Hepatocyte (in vitro differentiated cells): ENCODE measurements around the gene AKR7A2. TPM values are rescaled to one million over a fixed set of nuclear protein-coding genes. Genes with fewer than 3 reads are reported as not detected.

Source experiments
- DNase-seq: peaks from one replicate; pipeline ENCODE4 v3.0.0-alpha.2; 2016; ENCODE audit warnings: low spot score
- H2AFZ ChIP-seq: fragments of 200-600 bp; sonication (generic); 2 replicates; pipeline ENCODE4 v1.6.0; 2016; ENCODE audit warnings: antibody characterized with exemption, mild to moderate bottlenecking
- H3K27ac ChIP-seq: fragments of 200-600 bp; sonication (generic); 2 replicates; pipeline ENCODE4 v1.5.1; 2016; ENCODE audit warnings: mild to moderate bottlenecking
- H3K27me3 ChIP-seq: fragments of 200-600 bp; sonication (generic); 2 replicates; pipeline ENCODE4 v1.6.1; 2016
- H3K36me3 ChIP-seq: fragments of 200-600 bp; sonication (generic); replicated peaks from 2 replicates; pipeline ENCODE4 v1.5.1; 2016; ENCODE audit warnings: low read depth; ENCODE audit not compliant: insufficient read depth
- H3K4me1 ChIP-seq: fragments of 200-600 bp; sonication (generic); 2 replicates; pipeline ENCODE4 v1.5.1; 2016; ENCODE audit warnings: mild to moderate bottlenecking, moderate library complexity; ENCODE audit not compliant: insufficient read depth
- H3K4me2 ChIP-seq: fragments of 200-600 bp; sonication (generic); 2 replicates; pipeline ENCODE4 v1.6.0; 2016
- H3K4me3 ChIP-seq: fragments of 200-600 bp; sonication (generic); 2 replicates; pipeline ENCODE4 v1.5.1; 2016; ENCODE audit warnings: mild to moderate bottlenecking
- H3K79me2 ChIP-seq: fragments of 200-600 bp; sonication (generic); 2 replicates; pipeline ENCODE4 v1.6.0; 2017; ENCODE audit warnings: mild to moderate bottlenecking
- H3K9me2 ChIP-seq: fragments of 200-600 bp; sonication (generic); replicated peaks from 2 replicates; pipeline ENCODE4 v1.6.0; 2017; ENCODE audit warnings: mild to moderate bottlenecking; ENCODE audit not compliant: insufficient read depth
- H3K9me3 ChIP-seq: fragments of 200-600 bp; sonication (generic); 2 replicates; pipeline ENCODE4 v1.5.1; 2016; ENCODE audit warnings: low read depth, mild to moderate bottlenecking
- H4K20me1 ChIP-seq: fragments of 200-600 bp; sonication (generic); 2 replicates; pipeline ENCODE4 v1.6.0; 2016; ENCODE audit warnings: mild to moderate bottlenecking; ENCODE audit not compliant: insufficient read depth, poor library complexity, severe bottlenecking
- EZH2 ChIP-seq: fragments of 200-600 bp; sonication (generic); IDR thresholded peaks from 2 replicates; pipeline ENCODE4 v1.6.1; 2016; ENCODE audit warnings: antibody characterized with exemption, mild to moderate bottlenecking, borderline replicate concordance
- EZH2phosphoT487 ChIP-seq: fragments of 200-600 bp; sonication (generic); IDR thresholded peaks from one replicate; pipeline ENCODE4 v1.6.1; 2018; ENCODE audit warnings: antibody characterized with exemption, mild to moderate bottlenecking, low read depth, moderate library complexity; ENCODE audit not compliant: unreplicated experiment, severe bottlenecking
- WGBS: methylation state at CpG from one replicate; pipeline ENCODE4 v1.1.6; 2016; ENCODE audit warnings: low lambda C conversion rate; ENCODE audit errors: missing lambda C conversion rate; 5-methylcytosine and 5-hydroxymethylcytosine counted together
- polyA plus RNA-seq: library from polyadenylated mRNA; unstranded; fragments of >200 nt; fragmentation: Nextera tagmentation; extraction: Ambion mirVana; gene quantifications from 2 replicates; pipeline ENCODE4 v1.2.1, GENCODE V29; 2016
- total RNA-seq: library from RNA; depleted of rRNA; stranded (reverse); fragments of >200 nt; gene quantifications from 2 replicates; pipeline ENCODE4 v1.2.3, GENCODE V29; 2014
- TF ChIP-seq, protein P1 (sequence below): fragments of 200-600 bp; sonication (generic); IDR thresholded peaks from 2 replicates; pipeline ENCODE4 v1.5.1; 2016; ENCODE audit warnings: antibody characterized with exemption, mild to moderate bottlenecking; ENCODE audit not compliant: poor library complexity

AKR7A2 gene
- total and polyA plus RNA-seq, 2 experiments from 2014 or later, result 81.5 to 109 TPM

DNA sequence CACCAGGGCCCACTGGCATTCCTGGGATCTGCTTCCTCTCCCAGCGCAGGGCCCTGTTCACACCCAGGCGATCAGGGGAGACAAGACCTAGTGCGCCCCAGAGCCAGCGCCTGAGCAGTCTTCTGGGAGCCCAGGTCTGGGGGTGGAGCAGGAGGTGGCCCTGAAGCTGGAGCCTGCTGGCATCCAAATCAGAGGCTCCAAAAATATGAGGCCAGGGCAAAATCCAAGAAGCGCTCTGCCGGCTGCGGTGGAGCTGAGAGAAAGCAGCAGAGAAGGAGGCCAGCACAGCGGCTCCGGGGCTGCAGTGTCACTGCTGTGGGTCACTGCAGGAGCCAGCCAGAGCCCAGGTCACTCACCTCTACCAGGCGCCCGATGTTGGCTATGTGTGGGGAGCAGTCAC lies 32.9 kb upstream of the AKR7A2 start:
- whole genome bisulfite sequencing, result 91% methylated on average over 11 of the region's 11 CpGs
- Histone ChIP-seq H3K36me3 (no peaks in the 10 kb centered on the region), H3K27ac (no peak overlapping the region)

GRCh38 chr1:19344372-19344810 lies 32.4 kb upstream of the AKR7A2 start:
- no peaks in the 10 kb centered on the region for H3K9me3 ChIP-seq
- no peaks in the 10 kb centered on the region for H3K36me3 ChIP-seq
- no peaks in the 10 kb centered on the region for H3K79me2 ChIP-seq
- DNase-seq, result peak; percentile 66
- H3K27me3 ChIP-seq, result no peaks in the 10 kb centered on the region
- H2AFZ ChIP-seq, result no peak overlapping the region
- H3K4me1 ChIP-seq, result no peaks in the 10 kb centered on the region
- H3K4me2 ChIP-seq, result no peak overlapping the region
- no peaks in the 10 kb centered on the region for H3K9me2 ChIP-seq
- TF ChIP-seq, protein P1, sequence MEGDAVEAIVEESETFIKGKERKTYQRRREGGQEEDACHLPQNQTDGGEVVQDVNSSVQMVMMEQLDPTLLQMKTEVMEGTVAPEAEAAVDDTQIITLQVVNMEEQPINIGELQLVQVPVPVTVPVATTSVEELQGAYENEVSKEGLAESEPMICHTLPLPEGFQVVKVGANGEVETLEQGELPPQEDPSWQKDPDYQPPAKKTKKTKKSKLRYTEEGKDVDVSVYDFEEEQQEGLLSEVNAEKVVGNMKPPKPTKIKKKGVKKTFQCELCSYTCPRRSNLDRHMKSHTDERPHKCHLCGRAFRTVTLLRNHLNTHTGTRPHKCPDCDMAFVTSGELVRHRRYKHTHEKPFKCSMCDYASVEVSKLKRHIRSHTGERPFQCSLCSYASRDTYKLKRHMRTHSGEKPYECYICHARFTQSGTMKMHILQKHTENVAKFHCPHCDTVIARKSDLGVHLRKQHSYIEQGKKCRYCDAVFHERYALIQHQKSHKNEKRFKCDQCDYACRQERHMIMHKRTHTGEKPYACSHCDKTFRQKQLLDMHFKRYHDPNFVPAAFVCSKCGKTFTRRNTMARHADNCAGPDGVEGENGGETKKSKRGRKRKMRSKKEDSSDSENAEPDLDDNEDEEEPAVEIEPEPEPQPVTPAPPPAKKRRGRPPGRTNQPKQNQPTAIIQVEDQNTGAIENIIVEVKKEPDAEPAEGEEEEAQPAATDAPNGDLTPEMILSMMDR, result peak; percentile 72
- TF ChIP-seq EZH2 (no peak), EZH2phosphoT487 (no peak)
- H4K20me1 ChIP-seq, result no peaks in the 10 kb centered on the region
- H3K4me3 ChIP-seq, result no peak overlapping the region
- WGBS, result 74% methylated on average over 12 of the region's 12 CpGs
- H3K27ac ChIP-seq, result no peak overlapping the region

More for the DNA sequence above, 32.9 kb upstream of the AKR7A2 start:
- H3K9me3 ChIP-seq, result no peaks in the 10 kb centered on the region
- DNase-seq, result no peak
- H3K79me2 ChIP-seq, result no peaks in the 10 kb centered on the region
- no peaks in the 10 kb centered on the region for H3K4me1 ChIP-seq
- H3K27me3 ChIP-seq, result no peaks in the 10 kb centered on the region
- no peaks in the 10 kb centered on the region for H3K9me2 ChIP-seq
- TF ChIP-seq, protein P1, result no peak
- TF ChIP-seq EZH2, result no peak
- TF ChIP-seq EZH2phosphoT487, result no peak
- H2AFZ ChIP-seq, result no peak overlapping the region
- H3K4me3 ChIP-seq, result no peak overlapping the region
- H3K4me2 ChIP-seq, result no peak overlapping the region
- no peaks in the 10 kb centered on the region for H4K20me1 ChIP-seq

GRCh38 chr1:19343617-19344350 lies 31.8 kb upstream of the AKR7A2 start:
- no peak overlapping the region for H3K4me2 ChIP-seq
- H3K4me1 ChIP-seq, result no peaks in the 10 kb centered on the region
- no peak for DNase-seq
- H3K27ac ChIP-seq, result no peak overlapping the region
- WGBS, result 91% methylated on average over 20 of the region's 20 CpGs
- TF ChIP-seq, protein P1, result no peak
- TF ChIP-seq EZH2phosphoT487 (no peak), EZH2 (no peak)
- H2AFZ ChIP-seq, result no peak overlapping the region
- no peaks in the 10 kb centered on the region for H3K36me3 ChIP-seq
- H3K27me3 ChIP-seq, result no peaks in the 10 kb centered on the region
- no peaks in the 10 kb centered on the region for H3K9me2 ChIP-seq
- no peaks in the 10 kb centered on the region for H4K20me1 ChIP-seq
- no peaks in the 10 kb centered on the region for H3K79me2 ChIP-seq
- no peaks in the 10 kb centered on the region for H3K9me3 ChIP-seq
- H3K4me3 ChIP-seq, result no peak overlapping the region
